ENCODE results near the gene CYP4X1. TPM values are rescaled to one million over a fixed set of nuclear protein-coding genes. Genes with fewer than 3 reads are reported as not detected.
"Not testable (repeated sequence)": the region's sequence is repeated elsewhere in the genome, so short reads cannot be mapped to it uniquely, and the experiment has no call there.

The CYP4X1 gene
- polyA plus RNA-seq, 3 donors, result not detected

DNA sequence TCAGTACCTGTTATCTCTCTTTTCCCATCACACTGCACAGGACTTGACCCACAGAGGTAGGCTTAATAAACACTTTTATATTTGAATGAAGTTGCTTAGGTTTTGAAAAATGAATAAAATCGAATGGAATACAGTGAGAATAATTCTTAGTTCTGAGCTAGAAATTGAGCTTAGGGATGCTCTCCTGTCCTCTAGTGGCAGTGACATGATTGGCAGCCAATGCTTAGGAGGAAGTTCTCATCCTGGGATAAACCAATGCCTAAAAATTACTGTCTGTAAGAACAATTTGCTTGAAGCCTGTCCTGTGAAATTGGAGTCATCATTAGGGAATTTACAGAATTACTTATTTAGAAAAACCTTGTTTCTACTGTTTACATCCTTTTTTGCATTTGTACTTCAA lies 21.3 kb upstream of the CYP4X1 start:
- Mint-ChIP-seq H3K27me3 (ENCODE audit: low read depth in 3 of 3) (peaks cover 7 to 18% (median 10%) of the 10 kb centered on the region in 3 donors), H3K9me3 (peaks cover 3 to 11% (median 5%) of the 10 kb centered on the region in 7 donors), H3K36me3 (no peaks in the 10 kb centered on the region), H3K27ac (no peak overlapping the region), H3K4me1 (no peaks in the 10 kb centered on the region), H3K4me3 (no peak overlapping the region)
- Histone ChIP-seq H3K4me3 (replicated peaks in 1 of 3; ENCODE audit: low read depth in 2 of 3, low read length in 3 of 3) (no peak overlapping the region), H2AFZ (ENCODE audit: insufficient read depth, low read depth, low read length, poor library complexity, severe bottlenecking) (no peak overlapping the region), H3K9ac (ENCODE audit: insufficient read depth, low read length, poor library complexity, severe bottlenecking) (no peak overlapping the region), H3K27me3 (ENCODE audit: control insufficient read depth in 2 of 2, insufficient read depth in 2 of 2, low read length in 2 of 2) (peaks cover 0 to 2% of the 10 kb centered on the region in 2 donors), H3K27ac (ENCODE audit: low read depth in 1 of 2, low read length in 2 of 2) (no peak overlapping the region), H3K4me2 (replicated peaks; ENCODE audit: extremely low read depth, low read length, poor library complexity, severe bottlenecking) (no peak overlapping the region), H3K79me2 (ENCODE audit: insufficient read depth, low read length) (no peaks in the 10 kb centered on the region), H4K20me1 (ENCODE audit: insufficient read depth, low read length) (no peaks in the 10 kb centered on the region), H3K9me3 (replicated peaks in 1 of 2; ENCODE audit: control insufficient read depth in 1 of 2, insufficient read depth in 1 of 2, low read length in 2 of 2) (no peaks in the 10 kb centered on the region), H3K4me1 (ENCODE audit: control insufficient read depth in 1 of 2, insufficient read depth in 2 of 2, low read length in 2 of 2) (no peaks in the 10 kb centered on the region), H3K36me3 (replicated peaks in 1 of 2; ENCODE audit: control insufficient read depth in 1 of 2, insufficient read depth in 2 of 2, low read length in 2 of 2) (no peaks in the 10 kb centered on the region)
- no peak for DNase-seq
- no CpG with 5 or more reads among the region's 1 CpG for WGBS (ENCODE audit: insufficient coverage)
- intact Hi-C loops (cut with micrococcal nuclease), result no loop called here
- TF ChIP-seq, protein P1, sequence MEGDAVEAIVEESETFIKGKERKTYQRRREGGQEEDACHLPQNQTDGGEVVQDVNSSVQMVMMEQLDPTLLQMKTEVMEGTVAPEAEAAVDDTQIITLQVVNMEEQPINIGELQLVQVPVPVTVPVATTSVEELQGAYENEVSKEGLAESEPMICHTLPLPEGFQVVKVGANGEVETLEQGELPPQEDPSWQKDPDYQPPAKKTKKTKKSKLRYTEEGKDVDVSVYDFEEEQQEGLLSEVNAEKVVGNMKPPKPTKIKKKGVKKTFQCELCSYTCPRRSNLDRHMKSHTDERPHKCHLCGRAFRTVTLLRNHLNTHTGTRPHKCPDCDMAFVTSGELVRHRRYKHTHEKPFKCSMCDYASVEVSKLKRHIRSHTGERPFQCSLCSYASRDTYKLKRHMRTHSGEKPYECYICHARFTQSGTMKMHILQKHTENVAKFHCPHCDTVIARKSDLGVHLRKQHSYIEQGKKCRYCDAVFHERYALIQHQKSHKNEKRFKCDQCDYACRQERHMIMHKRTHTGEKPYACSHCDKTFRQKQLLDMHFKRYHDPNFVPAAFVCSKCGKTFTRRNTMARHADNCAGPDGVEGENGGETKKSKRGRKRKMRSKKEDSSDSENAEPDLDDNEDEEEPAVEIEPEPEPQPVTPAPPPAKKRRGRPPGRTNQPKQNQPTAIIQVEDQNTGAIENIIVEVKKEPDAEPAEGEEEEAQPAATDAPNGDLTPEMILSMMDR (IDR thresholded peaks at IDR 0.05), result no peak

GRCh38 chr1:47003896-47004403 lies 19.5 kb upstream of the CYP4X1 start:
- Mint-ChIP-seq H3K4me3 (no peak overlapping the region), H3K27ac (no peak overlapping the region), H3K36me3 (no peaks in the 10 kb centered on the region), H3K4me1 (no peaks in the 10 kb centered on the region), H3K27me3 (ENCODE audit: low read depth in 3 of 3) (peaks cover 7 to 14% (median 7%) of the 10 kb centered on the region in 3 donors), H3K9me3 (peaks cover 3 to 11% (median 7%) of the 10 kb centered on the region in 7 donors)
- no peaks in the 10 kb centered on the region for H3K9me3 ChIP-seq (replicated peaks in 1 of 2; ENCODE audit: control insufficient read depth in 1 of 2, insufficient read depth in 1 of 2, low read length in 2 of 2)
- no peaks in the 10 kb centered on the region for H4K20me1 ChIP-seq (ENCODE audit: insufficient read depth, low read length)
- H3K27me3 ChIP-seq (ENCODE audit: control insufficient read depth in 2 of 2, insufficient read depth in 2 of 2, low read length in 2 of 2), result no peaks in the 10 kb centered on the region
- DNase-seq, result no peak
- H3K4me3 ChIP-seq (replicated peaks in 1 of 3; ENCODE audit: low read depth in 2 of 3, low read length in 3 of 3), result no peak overlapping the region
- no peak overlapping the region for H3K9ac ChIP-seq (ENCODE audit: insufficient read depth, low read length, poor library complexity, severe bottlenecking)
- TF ChIP-seq, protein P1 (IDR thresholded peaks at IDR 0.05), result no peak
- intact Hi-C loops (cut with micrococcal nuclease), result no loop called here
- no peaks in the 10 kb centered on the region for H3K4me1 ChIP-seq (ENCODE audit: control insufficient read depth in 1 of 2, insufficient read depth in 2 of 2, low read length in 2 of 2)
- 100% methylated on average over 3 of the region's 5 CpGs for WGBS (ENCODE audit: insufficient coverage)
- no peaks in the 10 kb centered on the region for H3K36me3 ChIP-seq (replicated peaks in 1 of 2; ENCODE audit: control insufficient read depth in 1 of 2, insufficient read depth in 2 of 2, low read length in 2 of 2)
- no peaks in the 10 kb centered on the region for H3K79me2 ChIP-seq (ENCODE audit: insufficient read depth, low read length)
- no peak overlapping the region for H3K4me2 ChIP-seq (replicated peaks; ENCODE audit: extremely low read depth, low read length, poor library complexity, severe bottlenecking)
- H3K27ac ChIP-seq (ENCODE audit: low read depth in 1 of 2, low read length in 2 of 2), result no peak overlapping the region
- H2AFZ ChIP-seq (ENCODE audit: insufficient read depth, low read depth, low read length, poor library complexity, severe bottlenecking), result no peak overlapping the region

DNA sequence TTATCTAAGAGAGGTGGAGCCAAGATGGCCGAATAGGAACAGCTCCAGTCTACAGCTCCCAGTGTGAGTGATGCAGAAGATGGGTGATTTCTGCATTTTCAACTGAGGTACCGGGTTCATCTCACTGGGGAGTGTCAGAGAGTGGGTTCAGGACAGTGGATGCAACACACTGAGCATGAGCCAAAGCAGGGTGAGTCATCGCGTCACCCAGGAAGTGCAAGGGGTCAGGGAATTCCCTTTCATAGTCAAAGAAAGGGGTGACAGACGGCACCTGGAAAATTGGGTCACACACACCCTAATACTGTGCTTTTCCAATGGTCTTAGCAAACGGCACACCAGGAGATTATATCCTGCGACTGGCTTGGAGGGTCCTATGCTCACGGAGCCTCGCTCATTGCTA lies 17.0 kb upstream of the CYP4X1 start:
- H3K36me3 ChIP-seq (replicated peaks in 1 of 2; ENCODE audit: control insufficient read depth in 1 of 2, insufficient read depth in 2 of 2, low read length in 2 of 2); intact Hi-C loops (cut with micrococcal nuclease); H3K27me3 Mint-ChIP-seq (ENCODE audit: low read depth in 3 of 3); H3K4me3 ChIP-seq (replicated peaks in 1 of 3; ENCODE audit: low read depth in 2 of 3, low read length in 3 of 3); H4K20me1 ChIP-seq (ENCODE audit: insufficient read depth, low read length); H3K4me2 ChIP-seq (replicated peaks; ENCODE audit: extremely low read depth, low read length, poor library complexity, severe bottlenecking); H3K27ac Mint-ChIP-seq; H3K27ac ChIP-seq (ENCODE audit: low read depth in 1 of 2, low read length in 2 of 2); H3K36me3 Mint-ChIP-seq; H3K27me3 ChIP-seq (ENCODE audit: control insufficient read depth in 2 of 2, insufficient read depth in 2 of 2, low read length in 2 of 2); H3K4me1 Mint-ChIP-seq; H3K4me1 ChIP-seq (ENCODE audit: control insufficient read depth in 1 of 2, insufficient read depth in 2 of 2, low read length in 2 of 2); H3K9ac ChIP-seq (ENCODE audit: insufficient read depth, low read length, poor library complexity, severe bottlenecking); H2AFZ ChIP-seq (ENCODE audit: insufficient read depth, low read depth, low read length, poor library complexity, severe bottlenecking); H3K9me3 ChIP-seq (replicated peaks in 1 of 2; ENCODE audit: control insufficient read depth in 1 of 2, insufficient read depth in 1 of 2, low read length in 2 of 2); DNase-seq; H3K79me2 ChIP-seq (ENCODE audit: insufficient read depth, low read length); H3K4me3 Mint-ChIP-seq: not testable (repeated sequence)
- 93% methylated on average over 4 of the region's 9 CpGs for WGBS (ENCODE audit: insufficient coverage)
- peaks cover 3 to 14% (median 7%) of the 10 kb centered on the region in 7 donors for H3K9me3 Mint-ChIP-seq

Measured in CD14-positive monocyte (primary cell).